Uterus (tissue), 2 donors: ENCODE measurements around the gene CAB39L.
A peak's percentile ranks its signal among the peaks of the same experiment; 100 is the strongest.

Experiments used
- CTCF ChIP-seq, 4 experiments: fragments of 200-600 bp in 2 of 4; fragments of 450-650 bp in 2 of 4; sonication (generic) in 2 of 4; IDR thresholded peaks; one replicate each; pipeline ENCODE4 v1.5.1; 2016 to 2019; ENCODE audit warnings: antibody characterized with exemption in 4 of 4, mild to moderate bottlenecking in 2 of 4, moderate library complexity in 1 of 4
- POLR2A ChIP-seq, 2 donors: fragments of 450-650 bp; IDR thresholded peaks; one replicate each; pipeline ENCODE4 v1.6.1; 2016; ENCODE audit warnings: antibody characterized with exemption in 2 of 2, mild to moderate bottlenecking in 1 of 2, moderate library complexity in 1 of 2

GRCh38 chr13:49443704-49444523 lies at the start of gene CAB39L, which contains the start of gene SETDB2:
- TF ChIP-seq CTCF (IDR thresholded peaks at IDR 0.05) (peak; percentile 20 to 75 (median 54)), POLR2A (IDR thresholded peaks at IDR 0.05) (peak; percentile 89 to 90)
